Body of pancreas (tissue), 4 donors: Measurements from ENCODE around the gene DGKG.

Experiments
- POLR2A ChIP-seq, 3 donors: fragments of 450-650 bp; IDR thresholded peaks; one replicate each; pipeline ENCODE4 v1.6.1; 2016; ENCODE audit warnings: antibody characterized with exemption in 3 of 3, mild to moderate bottlenecking in 2 of 3
- TF ChIP-seq, protein P1 (sequence below), 7 experiments: fragments of 450-650 bp in 4 of 7; fragments of 200-600 bp in 3 of 7; sonication (generic) in 3 of 7; IDR thresholded peaks; one replicate each; pipeline ENCODE4 v1.5.1; 2016 to 2019; ENCODE audit warnings: antibody characterized with exemption in 7 of 7

DNA sequence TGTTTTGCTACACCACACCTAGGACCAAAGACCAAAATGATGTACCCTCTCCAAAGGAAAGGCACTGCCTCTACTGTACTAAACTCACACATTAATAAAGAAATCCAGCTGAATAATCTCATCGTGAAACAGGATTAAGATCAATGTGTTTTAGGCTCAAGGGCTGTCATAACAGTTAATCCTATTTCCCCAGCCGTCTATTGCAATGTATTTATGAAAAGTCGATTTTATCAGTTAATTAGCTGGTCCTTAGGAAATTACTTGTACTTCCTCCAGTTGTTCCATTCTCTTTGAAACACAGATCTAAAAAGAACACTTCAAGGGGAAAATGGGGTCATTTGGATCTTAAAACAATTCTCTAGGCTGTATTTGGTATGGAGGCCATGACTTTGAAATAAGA, 261.6 kb downstream of the DGKG start:
- TF ChIP-seq, protein P1, sequence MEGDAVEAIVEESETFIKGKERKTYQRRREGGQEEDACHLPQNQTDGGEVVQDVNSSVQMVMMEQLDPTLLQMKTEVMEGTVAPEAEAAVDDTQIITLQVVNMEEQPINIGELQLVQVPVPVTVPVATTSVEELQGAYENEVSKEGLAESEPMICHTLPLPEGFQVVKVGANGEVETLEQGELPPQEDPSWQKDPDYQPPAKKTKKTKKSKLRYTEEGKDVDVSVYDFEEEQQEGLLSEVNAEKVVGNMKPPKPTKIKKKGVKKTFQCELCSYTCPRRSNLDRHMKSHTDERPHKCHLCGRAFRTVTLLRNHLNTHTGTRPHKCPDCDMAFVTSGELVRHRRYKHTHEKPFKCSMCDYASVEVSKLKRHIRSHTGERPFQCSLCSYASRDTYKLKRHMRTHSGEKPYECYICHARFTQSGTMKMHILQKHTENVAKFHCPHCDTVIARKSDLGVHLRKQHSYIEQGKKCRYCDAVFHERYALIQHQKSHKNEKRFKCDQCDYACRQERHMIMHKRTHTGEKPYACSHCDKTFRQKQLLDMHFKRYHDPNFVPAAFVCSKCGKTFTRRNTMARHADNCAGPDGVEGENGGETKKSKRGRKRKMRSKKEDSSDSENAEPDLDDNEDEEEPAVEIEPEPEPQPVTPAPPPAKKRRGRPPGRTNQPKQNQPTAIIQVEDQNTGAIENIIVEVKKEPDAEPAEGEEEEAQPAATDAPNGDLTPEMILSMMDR (IDR thresholded peaks at IDR 0.05): no peak
- TF ChIP-seq POLR2A (IDR thresholded peaks at IDR 0.05): no peak
